NCI-H2029 treated with DMSO at 0.1 percent for 48 hours (cell line): ENCODE results near the gene MYF6.

ENCODE experiments used
- DNase-seq: peaks from one replicate; lab custom pipeline; 2025; lab: John Stamatoyannopoulos, UW

MYF6 gene

GRCh38 chr12:80707830-80708258 is 410 bp downstream of the MYF6 start:
- DNase-seq: no peak

DNA sequence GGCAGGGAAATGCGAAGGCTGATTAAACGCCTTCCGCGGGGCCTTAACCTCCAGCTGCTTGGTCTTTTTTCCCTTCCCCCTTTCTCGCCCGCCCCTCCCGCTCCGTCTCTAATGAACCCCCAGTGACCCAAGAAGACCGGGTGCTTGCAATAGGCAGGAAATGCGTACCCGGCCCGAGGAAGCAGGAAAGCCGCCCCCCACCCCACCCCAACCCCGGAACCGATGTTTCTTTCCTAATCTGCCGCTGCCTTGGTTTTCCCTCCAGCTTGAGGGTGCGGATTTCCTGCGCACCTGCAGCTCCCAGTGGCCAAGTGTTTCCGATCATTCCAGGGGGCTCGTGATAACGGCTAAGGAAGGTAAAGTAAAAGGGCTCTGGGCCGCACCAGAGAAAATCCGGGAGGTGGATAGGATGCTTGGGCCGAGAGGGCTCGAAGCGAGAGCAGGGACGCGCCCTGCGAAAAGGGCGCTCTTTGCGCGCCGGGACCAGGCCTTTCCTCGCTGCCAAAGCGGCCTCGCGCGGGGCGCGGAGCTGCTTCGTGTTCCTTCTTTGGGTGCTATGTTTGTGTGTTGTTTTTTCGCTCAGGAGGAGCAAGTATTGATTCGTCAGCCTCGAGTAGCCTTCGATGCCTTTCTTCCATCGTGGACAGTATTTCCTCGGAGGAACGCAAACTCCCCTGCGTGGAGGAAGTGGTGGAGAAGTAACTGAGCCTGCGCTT is 983 bp downstream of the MYF6 start:
- DNase-seq: no peak

GRCh38 chr12:80708975-80709328 is 1.5 kb downstream of the MYF6 start:
- DNase-seq: no peak

DNA sequence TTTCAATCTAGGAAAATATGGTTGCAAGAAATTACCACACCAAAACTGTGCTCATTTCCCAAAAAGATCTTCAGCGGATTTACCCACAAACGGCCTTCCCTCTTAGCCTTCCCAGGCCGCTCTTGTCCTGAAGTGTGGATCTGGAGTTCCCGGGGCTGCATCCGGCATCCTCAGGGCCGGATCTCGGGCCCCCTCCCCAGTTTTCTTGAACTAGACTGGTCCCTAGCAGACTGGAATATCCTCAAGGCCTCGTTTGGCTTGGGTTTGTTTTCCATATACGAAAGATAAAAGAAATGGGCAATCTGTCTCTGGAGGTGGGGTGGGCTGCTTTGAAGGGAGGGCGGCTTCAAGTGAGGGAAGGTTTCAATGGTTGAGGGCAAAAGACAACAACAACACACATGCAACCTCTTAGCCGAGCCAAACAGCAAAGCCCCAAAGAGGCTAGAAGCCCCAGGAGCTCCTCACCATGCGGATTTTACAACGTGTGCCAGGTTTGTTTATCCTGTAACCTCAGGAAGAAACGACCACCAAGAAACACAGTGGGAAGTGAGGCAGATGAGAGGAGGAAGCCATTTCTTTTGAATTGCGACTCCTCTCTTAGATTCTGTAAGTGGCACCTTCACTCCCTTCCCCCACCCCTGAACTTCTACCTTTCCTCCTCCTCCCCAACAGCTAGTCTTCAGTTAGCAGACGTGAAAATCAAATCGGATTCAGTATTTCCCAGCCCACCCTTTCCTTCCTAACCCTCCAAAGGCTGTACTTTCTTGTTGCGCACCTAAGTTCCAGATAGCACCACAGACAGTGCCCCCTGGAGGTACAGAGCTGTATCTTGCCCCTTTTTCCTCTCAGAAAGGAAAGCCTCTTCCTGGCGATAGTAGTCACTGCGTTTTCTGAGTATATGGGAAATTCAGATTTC is 2.6 kb downstream of the MYF6 start:
- no peak for DNase-seq

DNA sequence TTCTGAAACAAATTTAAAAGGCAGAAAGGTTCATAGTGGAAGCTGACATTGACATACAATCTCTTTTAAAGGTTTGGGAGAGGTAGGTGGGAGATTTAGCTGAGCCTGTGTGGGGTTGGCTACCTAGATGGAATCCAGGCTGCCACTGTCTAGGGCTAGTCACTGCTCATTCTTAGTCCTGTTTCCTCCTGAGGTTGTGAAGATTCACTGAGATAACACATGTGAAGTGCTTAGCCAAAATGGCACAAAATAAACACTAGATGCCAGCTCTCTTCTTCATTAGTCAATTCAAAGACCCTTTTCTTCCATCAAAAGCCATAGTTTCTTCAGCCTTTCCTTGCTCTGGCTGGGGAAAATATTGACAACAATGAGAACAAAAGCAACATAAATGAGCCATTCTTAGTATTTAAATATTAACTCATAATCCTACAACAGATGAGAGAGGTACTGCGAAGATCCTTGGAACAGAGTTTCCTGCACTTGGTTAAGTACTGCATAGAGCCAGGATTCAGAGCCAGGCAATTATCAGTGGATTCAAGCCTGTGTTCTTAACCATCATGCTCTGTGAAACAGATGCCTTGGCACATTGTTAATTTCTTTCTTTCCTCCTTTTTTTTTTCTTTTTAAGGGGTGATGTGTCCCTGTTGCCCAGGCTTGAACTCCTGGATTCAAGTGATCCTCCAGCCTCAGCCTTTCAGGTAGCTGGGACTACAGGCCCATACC is 3.5 kb downstream of the MYF6 start:
- DNase-seq: no peak

- DNase-seq: no peak
Observed at GRCh38 chr12:80711866-80712265, 4.4 kb downstream of the MYF6 start.

GRCh38 chr12:80712866-80713265 is 5.4 kb downstream of the MYF6 start:
- no peak for DNase-seq

DNA sequence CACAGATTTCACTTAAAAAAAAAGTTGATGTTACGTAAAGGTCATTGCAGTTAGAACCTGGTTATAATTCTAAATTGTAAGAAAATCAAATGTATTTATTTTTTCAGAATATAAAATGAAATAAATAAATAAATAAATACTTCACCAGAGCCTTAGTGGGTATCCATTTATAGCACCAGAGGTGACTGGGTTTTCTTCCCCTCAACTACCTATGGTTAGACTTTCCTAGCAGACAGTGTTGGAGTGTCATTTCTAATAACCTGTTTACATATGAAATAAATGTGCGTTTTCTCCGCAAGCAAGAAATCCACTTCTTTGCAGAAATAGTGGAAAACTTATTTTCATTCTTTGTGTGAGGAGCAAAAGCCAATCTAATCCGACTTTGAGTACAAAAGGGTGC is 6.0 kb downstream of the MYF6 start:
- no peak for DNase-seq

- no peak for DNase-seq
Observed at GRCh38 chr12:80714055-80714454, 6.6 kb downstream of the MYF6 start.

DNA sequence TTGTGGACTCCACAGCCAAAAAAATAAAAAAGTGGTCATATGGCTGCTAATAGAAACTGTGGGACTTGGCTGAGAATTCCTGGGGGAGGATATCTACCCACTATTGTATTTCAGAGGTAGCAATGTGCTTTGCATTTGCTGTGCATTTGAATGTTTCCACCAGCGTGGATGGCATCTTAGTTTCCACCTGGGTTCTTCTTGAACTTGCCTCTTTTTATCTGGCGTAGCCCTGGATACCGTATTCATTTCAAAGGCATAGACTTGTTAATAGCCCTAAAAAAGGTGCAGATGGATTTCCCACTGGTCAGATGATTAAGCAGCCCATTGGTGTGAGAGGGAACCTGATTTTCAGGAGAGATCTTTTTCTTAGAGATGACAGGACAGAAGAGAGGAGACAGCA is 7.4 kb downstream of the MYF6 start:
- no peak for DNase-seq

DNA sequence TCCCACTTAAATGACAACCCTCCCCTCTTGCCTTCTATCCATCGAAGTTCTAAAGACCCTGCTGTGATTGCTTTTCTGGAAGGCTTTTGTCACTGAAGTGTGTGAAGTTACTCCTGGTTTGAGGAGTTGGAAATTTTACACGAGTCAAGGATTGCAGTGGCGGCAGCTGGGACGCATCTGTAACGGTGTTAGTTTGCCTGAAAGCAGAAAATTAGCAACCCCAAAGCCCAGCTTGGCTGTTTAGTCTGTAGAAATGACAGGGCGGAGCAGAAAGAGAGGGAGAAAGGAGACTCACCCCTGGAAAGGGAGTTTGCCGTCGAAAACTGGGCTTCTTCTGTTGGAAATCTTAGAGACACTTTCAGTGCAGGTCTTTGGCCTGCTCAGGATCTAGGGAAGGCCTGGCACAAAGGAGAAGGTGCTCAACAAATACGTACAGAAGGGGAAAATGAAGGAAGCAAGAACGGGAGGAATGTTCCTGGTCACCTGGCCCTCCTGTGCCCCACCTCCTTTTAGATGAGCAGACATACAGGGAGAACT is 8.3 kb downstream of the MYF6 start:
- DNase-seq: no peak

DNA sequence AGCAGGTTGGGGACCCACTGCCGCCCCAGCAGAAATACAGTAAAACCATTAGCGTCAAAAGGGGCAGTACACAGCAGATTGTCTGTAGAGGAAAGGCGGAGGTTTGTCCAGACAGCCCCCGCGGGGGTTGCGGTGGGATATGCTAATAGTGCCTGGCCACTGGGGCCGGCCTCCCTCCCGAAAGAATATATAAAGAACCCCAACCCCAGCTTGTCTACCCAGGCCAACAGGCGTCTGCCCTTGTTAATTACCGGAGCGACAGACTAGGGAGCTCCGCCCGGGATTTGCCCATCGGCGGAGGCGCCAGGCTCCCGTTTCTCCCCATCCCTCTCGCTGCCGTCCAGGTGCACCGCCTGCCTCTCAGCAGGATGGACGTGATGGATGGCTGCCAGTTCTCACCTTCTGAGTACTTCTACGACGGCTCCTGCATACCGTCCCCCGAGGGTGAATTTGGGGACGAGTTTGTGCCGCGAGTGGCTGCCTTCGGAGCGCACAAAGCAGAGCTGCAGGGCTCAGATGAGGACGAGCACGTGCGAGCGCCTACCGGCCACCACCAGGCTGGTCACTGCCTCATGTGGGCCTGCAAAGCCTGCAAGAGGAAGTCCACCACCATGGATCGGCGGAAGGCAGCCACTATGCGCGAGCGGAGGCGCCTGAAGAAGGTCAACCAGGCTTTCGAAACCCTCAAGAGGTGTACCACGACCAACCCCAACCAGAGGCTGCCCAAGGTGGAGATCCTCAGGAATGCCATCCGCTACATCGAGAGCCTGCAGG is 9.4 kb downstream of the MYF6 start, which contains the start of gene MYF5:
MYF5 (plus strand) TSS at position 217 of the 774 bp plus-strand sequence; CDS start at position 369, 152 bp downstream.
- no peak for DNase-seq

- no peak for DNase-seq
Observed at GRCh38 chr12:80717856-80718255, 10.4 kb downstream of the MYF6 start.

DNA sequence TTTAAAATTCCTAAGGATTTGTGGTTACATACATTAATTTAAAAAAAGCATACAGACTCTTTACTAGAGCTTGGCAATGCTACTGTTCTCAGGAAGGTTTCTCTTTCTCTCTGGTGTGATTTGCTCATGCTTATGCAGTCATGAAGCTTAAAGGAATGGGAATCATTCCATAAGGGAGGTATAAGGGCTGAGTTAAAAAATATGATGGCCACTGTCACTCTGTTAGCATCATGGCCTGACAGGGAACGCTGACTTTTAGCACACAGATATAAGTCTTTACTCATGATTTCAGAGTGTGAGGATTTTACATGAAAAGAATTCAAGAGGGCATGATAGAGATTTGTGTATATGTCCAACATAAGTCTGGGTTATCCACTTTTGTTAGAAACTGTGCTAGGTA is 13.1 kb downstream of the MYF6 start:
- no peak for DNase-seq

DNA sequence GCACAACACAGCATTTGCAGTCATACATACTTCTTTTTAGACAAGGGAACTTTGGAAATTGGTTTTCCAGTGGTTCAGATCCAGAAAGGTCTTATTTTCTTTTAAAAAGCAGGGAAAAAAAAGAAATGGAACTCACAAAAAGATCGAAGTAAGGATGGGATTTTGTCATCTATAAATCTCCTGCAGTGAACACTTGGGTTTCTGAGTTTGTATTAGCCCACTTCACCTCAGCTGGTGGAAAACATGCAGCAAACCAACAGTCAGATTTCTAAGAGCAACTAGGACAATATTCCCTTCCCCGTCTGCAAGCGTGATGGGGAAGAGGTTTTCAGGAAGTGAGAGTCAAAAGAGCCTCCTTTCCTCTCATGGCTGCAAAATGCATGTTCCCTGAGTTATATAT is 13.9 kb downstream of the MYF6 start:
- DNase-seq: no peak

DNA sequence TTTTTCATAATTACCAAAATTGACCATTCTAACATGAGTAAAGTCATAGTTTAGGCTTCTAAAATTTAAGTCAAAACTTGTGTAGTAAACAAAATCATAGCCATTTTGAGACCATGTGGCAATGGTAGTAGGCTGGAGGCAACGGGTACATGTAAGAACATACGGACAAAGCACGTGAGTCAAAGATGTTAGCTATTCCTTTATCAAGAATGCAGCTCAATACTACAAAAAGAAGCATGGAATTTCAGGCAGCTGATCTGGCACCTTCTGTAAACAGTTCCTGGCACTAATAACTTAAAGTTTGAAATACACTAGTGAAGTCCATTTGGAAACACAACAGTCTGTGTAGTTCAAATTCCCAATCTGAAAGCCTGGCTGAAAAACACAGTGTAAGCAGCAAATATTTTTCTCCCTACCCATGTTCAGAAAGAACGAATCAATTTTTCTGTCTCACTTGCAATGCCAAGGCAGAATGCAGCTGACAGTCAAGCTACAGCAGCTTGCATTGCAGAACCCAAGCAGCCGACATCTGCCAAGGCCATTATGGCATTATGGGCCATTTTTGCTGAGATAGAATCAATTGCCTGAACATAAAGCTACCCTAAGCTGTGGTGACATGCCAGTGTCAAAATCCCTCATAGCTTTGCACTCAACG is 38.5 kb downstream of the MYF6 start:
- DNase-seq: no peak

DNA sequence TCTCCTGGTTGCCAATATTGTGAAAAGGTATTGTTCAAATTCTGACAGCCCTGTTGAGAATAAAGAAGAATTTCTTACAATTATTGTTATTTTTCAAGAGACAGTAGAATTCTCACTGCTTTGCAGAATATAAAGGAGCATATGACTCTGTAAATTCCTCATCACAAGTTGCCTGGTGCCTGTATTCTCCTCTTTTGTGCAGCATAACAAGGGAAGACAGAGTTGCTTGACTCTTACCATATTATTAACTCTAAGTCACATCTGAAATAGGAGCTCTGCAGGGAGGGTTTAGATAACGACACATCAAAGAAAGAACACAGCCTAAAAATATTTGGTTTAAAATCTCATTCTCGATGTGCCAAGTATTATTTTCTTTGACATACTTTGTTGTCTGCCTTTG is 40.4 kb downstream of the MYF6 start:
- no peak for DNase-seq

- no peak for DNase-seq
Observed at GRCh38 chr12:80749456-80749855, 42.0 kb downstream of the MYF6 start.

GRCh38 chr12:80752464-80752863 is 45.0 kb downstream of the MYF6 start:
- no peak for DNase-seq

GRCh38 chr12:80754274-80754673 is 46.8 kb downstream of the MYF6 start:
- DNase-seq: no peak

- no peak for DNase-seq
Observed at GRCh38 chr12:80756875-80757274, 49.4 kb downstream of the MYF6 start.
